Measurements from ENCODE around the gene HYDIN. TPM values are rescaled to one million over a fixed set of nuclear protein-coding genes. Genes with fewer than 3 reads are reported as not detected.

Gene HYDIN
- total and polyA plus RNA-seq, 9 of the 15 experiments (the other 6 are each of a cell fraction or from before 2014, with no cell fraction given) = 0.08 to 0.43 (median 0.14) TPM; not detected in 1

- Histone ChIP-seq H3K36me3 (ENCODE audit: control insufficient read depth, insufficient read depth, low read length) (no peaks in the 10 kb centered on the region), H3K4me1 (replicated peaks in 1 of 2; ENCODE audit: control insufficient read depth in 2 of 2, insufficient read depth in 2 of 2, low read length in 2 of 2) (no peaks in the 10 kb centered on the region), H3K9me3 (replicated peaks; ENCODE audit: control insufficient read depth, insufficient read depth, low read depth, low read length) (no peaks in the 10 kb centered on the region), H3K27ac (ENCODE audit: extremely low read depth, low read depth, low read length) (no peak overlapping the region), H2AFZ (ENCODE audit: low read depth, low read length) (no peak overlapping the region), H3K9me1 (ENCODE audit: control insufficient read depth, insufficient read depth, low read length) (no peaks in the 10 kb centered on the region), H3K27me3 (ENCODE audit: control insufficient read depth in 2 of 2, insufficient read depth in 2 of 2, low read length in 2 of 2) (peaks cover 3 to 10% of the 10 kb centered on the region in 2 experiments; a peak in 1 of 5 replicates), H3K9ac (ENCODE audit: insufficient read depth in 1 of 2, low read depth in 2 of 2, low read length in 2 of 2) (no peak overlapping the region), H4K20me1 (replicated peaks; ENCODE audit: control insufficient read depth, insufficient read depth, low read length) (no peaks in the 10 kb centered on the region), H3K4me3 (no peak overlapping the region), H3K79me2 (ENCODE audit: control insufficient read depth, insufficient read depth, low read length) (no peaks in the 10 kb centered on the region), H3K4me2 (ENCODE audit: insufficient read depth, low read length) (no peak overlapping the region)
- no peak for TF ChIP-seq MEF2D (tag; conservative IDR thresholded peaks at IDR 0.05; ENCODE audit: low read depth)
- TF ChIP-seq HNRNPLL (IDR thresholded peaks at IDR 0.05; ENCODE audit: low read depth, low read length, poor library complexity, severe bottlenecking) = no peak
- no peak for TF ChIP-seq ZNF740 (CRISPR knock-in tag; IDR thresholded peaks at IDR 0.05)
- TF ChIP-seq ZNF740 (tag; IDR thresholded peaks at IDR 0.05) = no peak
- no peak for TF ChIP-seq ELF1 (tag; IDR thresholded peaks at IDR 0.05)
- TF ChIP-seq SIX5 (IDR thresholded peaks at IDR 0.05; ENCODE audit: borderline replicate concordance in 1 of 2, insufficient read depth in 1 of 2, low read depth in 1 of 2, low read length in 2 of 2) = no peak
- no peak for TF ChIP-seq RFX5 (IDR thresholded peaks at IDR 0.05; ENCODE audit: low read depth, low read length)
- TF ChIP-seq ZNF140 (CRISPR knock-in tag; IDR thresholded peaks at IDR 0.05) = no peak
- no peak for TF ChIP-seq NBN (IDR thresholded peaks at IDR 0.05; ENCODE audit: low read depth)
- TF ChIP-seq RBFOX2 (IDR thresholded peaks at IDR 0.05; ENCODE audit: low read depth, low read length) = no peak
- TF ChIP-seq PCBP2 (IDR thresholded peaks at IDR 0.05; ENCODE audit: low read depth, low read length, poor library complexity, severe bottlenecking) = no peak
- intact Hi-C loops (cut with micrococcal nuclease) (no loop called here), in situ Hi-C loops (cut with MboI) (no loop called here)
- no peak for DNase-seq (ENCODE audit: extremely low read depth in 1 of 4, low spot score in 3 of 4)
- BruUV-seq (replicated peaks) = no TSS peak
- POLR2A ChIA-PET = no interaction called here
- FAIRE-seq = no peak
- CTCF ChIA-PET (ENCODE audit: low intra/inter-chr PET ratio) = no interaction called here
- 0% methylated on average over 1 of the region's 1 CpG for WGBS (ENCODE audit: insufficient coverage, low coverage, missing lambda C conversion rate)
- ATAC-seq = no peak
Observed at GRCh38 chr16:71258372-71258771, 27.9 kb upstream of the HYDIN start.
